ENCODE data around the gene TMEM151A.

Gene TMEM151A

DNA sequence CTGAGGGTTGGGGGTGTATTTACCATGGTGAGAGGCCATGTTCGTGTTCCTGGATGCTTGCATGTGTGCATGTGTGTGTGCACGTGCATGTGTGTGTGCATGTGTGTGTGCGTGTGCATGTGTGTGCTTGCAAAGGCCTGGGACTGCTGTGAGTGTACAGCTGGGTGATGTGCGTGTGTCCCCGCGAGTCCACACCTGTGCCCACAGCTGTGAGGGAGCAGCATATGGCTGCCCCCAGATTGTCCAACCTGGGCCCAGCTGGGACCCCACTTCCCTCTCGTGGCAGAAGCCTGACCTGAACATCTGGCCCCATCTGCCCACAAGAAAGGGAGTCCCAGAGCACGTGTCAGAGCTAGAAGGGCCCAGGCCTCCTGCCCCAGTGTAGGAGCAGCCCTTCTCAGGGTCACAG lies 33.6 kb downstream of the TMEM151A start:
- DNase-seq = no peak

GRCh38 chr11:66326261-66327111 lies 34.8 kb downstream of the TMEM151A start:
- DNase-seq = peak in 1 of 2 donors; percentile 38

DNA sequence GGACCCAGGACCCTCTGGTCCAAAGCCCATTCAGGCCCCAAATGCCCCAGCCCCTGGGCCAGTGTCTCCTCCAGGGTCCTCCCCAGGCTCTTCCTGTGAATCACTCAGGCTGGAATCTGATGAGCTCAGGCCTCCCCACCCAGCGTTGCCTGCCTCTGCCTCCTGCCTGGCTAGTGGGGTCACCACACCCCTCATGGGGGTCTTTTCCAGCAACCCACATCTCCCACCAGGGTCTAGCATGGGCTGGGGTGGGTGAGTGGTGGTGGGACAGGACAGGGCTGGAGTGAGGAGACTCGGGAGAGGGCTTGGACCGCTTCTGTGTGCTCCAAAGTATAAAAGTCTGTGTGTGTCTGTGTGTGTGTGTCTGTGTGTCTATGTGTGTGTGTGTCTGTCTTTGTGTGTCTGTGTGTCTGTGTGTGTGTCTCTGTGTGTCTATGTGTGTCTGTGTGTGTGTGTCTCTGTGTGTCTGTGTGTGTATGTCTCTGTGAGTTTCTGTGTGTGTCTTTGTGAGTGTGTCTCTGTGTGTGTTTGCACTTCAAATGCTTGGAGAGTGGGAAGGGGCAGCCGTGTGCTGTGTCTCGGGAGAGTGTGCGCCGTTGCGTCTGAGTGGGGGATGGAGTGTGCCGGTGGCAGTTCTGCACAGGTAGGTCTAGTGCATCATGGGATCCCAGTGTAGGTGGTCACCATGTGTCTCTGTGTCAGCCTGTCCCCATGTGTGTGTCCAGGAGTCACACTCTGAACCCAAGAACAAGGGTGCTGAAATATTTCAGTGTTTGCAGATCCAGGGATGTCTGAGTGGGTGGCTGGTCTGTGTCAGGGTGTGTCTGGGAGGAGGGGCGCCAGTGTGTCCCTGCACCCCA lies 35.7 kb downstream of the TMEM151A start:
- DNase-seq = no peak

GRCh38 chr11:66328031-66328301 lies 36.3 kb downstream of the TMEM151A start:
- no peak for DNase-seq

DNA sequence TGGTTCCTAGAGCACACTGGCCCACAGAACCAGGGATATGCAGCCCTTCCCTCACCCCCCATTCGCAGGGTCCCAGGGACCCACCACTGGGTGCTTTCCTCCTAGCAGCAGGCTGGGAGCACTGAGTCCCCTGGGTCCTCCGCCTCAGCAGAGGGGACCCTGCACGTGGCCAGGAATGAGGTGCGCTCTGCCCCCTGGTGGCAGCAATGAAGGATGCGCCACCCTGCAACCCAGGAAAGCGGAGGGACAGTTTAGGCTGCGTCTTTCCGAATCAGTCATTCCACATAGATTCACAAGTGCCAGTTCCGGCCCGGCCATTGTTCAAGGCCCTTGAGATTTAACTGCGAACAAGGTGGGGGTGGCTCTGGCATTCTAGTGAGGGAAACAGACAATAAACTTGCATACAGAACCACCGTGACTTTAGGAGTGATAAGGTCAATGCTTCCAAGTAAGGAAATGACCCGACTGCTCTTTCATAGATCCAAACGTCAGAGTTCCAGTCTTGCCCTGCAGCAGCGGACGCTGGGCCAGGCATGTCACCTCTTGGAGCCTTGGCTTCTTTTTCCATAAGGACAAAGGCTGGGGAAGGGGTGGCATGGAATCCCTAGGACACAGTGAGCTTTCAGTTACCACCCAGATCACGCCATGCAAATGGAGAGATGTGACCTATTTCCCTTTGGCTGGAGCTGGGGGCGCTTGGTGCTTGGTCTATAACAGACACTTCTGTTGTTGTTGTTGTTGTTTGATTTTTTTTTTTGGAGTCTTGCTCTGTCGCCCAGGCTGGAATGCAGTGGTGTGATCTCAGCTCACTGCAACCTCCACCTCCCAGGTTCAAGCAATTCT lies 36.8 kb downstream of the TMEM151A start:
- DNase-seq = peak; percentile 62 to 74

GRCh38 chr11:66329165-66329673 lies 37.5 kb downstream of the TMEM151A start:
- no peak for DNase-seq

DNA sequence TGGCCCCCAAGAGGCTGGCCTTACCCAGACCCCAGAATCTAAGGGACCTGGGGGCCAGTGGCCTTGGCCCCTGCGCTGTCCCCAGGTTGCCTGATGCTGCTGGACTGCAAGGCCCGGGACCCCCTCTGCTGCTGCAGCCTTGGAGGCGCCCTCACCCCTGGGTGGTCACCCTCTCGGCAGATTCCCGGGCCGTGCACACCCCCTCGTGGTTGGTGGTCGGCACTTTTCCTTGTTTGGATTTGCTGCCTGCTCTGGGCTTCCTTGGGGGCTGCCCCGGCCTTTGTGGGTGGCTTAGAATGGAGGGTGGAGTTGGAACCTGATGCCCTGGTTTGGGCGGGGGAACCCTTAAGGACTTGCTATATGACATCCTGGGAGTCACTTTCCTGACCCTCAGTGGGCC lies 39.2 kb downstream of the TMEM151A start:
- DNase-seq = no peak

GRCh38 chr11:66331542-66332370 lies 40.1 kb downstream of the TMEM151A start:
- DNase-seq = no peak

DNA sequence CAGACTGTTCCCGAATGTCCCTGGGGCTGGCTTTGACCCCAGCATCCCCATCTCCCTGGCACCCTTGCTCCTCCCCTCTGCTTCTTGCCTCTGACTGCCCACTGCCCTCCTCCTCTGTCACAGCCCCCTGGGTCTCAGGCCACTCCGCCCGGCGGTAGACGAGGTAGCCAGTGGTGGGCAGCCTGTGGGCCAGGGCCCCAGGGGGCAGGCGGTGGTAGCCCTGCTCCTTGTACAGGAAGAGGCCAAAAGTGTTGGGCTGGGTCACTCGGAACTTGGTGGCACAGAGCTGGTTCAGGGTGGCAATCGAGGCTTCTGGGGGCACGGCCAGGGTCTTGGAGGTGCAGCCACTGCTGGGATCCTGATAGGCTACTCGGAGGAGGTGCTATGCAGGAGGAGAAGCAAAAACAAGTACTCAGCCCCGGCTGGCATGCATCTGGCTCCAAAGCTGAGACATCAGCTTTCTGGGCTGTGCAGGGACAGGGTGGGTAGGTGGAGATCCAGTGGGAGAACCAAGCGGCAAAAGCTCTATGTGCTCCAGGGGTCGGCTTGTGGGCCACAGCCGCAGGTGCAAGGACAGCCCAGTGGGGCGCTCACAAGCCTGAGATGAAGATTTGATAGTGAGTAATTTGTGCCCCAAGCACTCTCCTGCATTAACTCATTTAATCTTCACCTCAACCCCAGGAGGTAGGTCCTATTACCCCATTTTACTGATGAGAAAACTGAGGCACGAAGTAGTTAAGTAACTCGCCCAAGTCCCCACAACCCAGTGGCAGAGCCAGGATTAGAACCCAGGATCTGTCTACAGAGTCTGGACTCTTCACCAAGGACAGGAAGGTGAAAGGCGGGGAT lies 40.9 kb downstream of the TMEM151A start:
- no peak for DNase-seq

GRCh38 chr11:66333220-66333877 lies 41.7 kb downstream of the TMEM151A start:
- DNase-seq = no peak

DNA sequence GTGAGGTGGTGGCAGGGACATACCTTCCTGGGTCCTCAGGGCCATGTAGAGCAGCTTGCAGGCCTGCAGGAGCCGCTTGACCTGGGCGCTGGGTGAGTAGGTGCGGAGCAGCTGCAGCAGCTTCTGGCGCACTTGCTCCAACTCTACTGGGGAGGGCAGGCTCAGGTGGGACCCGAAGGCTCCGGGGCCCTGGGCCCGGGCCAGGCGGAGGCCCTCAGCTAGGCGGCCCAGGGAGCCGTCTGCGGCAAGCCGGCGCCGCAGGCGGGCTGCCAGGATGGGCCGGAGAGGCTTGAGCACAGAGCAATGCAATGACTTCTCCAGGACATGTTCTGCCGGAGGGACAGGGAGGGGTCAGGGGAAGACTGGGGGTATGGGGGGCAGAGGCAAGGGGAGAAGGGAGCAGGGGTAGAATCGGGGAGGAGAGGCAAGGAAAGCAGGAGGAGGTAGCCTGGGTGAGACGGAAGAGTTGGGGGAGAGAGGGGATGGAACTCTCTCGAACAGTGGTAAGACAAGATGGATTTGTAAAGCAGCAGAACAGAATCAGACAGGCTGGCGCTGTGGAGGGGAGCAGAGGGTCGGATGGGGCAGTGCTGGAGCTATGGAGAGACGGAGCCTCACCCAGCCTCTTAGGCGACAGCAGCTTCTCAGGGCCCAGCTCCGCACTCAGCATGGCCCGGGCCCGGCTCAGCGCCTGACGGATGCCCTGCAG lies 42.4 kb downstream of the TMEM151A start:
- no peak for DNase-seq

DNA sequence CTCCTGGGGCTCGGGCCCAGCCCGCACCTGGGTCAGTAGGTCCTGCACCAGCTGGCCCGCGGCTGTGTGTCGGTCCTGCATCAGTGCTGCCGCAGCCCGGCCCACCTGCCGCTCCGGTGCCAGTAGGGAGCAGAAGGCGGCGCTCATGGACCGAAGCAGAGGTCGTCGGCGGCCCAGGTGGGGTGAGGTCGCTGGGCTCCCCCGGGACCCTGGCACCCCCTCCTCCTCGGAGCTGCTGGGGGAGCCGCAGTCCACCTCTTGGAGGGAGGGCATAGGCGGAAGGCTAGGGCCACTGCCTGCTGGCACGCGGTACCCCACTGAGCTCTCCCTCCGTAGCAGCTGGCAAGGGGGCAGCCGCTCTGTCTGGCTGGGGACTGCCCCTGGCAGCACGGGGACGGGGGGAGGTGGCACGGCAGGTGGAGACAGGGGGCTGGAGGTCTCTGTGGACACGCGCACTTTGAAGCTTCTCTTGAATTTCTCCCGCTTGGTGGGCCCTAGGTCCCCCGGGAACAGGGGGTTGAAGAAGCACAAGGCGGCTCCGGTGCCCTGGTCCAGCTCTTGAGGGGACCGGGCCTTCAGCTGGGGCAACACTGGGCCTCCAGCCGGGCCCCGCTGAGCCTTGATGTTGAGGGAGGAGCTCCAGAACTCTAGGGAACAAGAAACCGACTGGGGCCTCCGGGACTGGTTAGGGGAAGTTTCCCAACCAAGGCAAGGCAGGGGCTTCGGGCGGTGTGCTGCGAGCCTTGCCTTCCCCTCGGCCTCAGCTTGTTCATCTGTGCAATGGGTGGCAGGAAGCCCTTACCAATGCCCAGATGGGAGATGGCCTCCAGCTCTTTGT lies 43.1 kb downstream of the TMEM151A start:
- DNase-seq = no peak

DNA sequence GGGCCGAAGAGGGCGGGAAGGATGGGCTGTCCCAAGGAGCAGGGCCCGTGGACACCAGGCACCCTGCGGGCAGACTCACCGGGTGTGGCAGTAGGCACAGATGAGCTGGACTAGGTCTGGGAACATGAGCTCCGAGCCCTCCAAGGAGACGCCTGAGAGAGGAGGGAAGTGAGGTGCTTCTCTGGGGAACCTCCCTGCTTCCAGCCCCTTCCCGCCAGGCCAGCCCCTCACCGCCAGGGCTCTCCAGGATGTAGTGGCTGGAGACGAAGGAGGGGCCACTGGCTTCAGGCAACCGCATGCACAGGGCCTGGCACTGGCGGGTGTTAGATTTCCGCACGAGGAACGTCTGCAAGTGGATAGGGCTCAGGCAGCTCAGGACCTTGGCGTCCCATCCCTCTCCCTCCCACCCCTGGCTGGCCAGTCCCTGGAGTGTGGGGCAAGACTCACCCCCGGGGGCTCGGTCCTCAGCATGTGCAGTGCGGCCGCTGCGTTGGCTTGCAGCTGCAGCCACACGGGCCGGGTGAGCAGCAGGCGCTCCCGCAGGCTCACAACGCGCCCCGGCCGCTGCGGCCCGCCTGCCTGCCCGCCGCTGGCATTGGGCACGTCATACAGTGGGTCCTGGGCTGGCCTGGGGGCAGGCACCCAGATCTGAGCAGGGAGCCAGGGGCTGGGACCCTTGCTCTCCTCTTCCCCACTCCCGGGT lies 44.0 kb downstream of the TMEM151A start:
- peak in 1 of 2 donors; percentile 44 for DNase-seq

GRCh38 chr11:66336234-66337102 lies 44.8 kb downstream of the TMEM151A start, which contains the start of gene RIN1:
RIN1 (minus strand) TSS chr11:66336434; CDS start chr11:66336402, 32 bp downstream.
- peak; percentile 36 to 41 for DNase-seq

GRCh38 chr11:66337103-66337899 lies 45.6 kb downstream of the TMEM151A start:
- DNase-seq = no peak
